ENCODE data around the gene NOS1.

Gene NOS1

DNA sequence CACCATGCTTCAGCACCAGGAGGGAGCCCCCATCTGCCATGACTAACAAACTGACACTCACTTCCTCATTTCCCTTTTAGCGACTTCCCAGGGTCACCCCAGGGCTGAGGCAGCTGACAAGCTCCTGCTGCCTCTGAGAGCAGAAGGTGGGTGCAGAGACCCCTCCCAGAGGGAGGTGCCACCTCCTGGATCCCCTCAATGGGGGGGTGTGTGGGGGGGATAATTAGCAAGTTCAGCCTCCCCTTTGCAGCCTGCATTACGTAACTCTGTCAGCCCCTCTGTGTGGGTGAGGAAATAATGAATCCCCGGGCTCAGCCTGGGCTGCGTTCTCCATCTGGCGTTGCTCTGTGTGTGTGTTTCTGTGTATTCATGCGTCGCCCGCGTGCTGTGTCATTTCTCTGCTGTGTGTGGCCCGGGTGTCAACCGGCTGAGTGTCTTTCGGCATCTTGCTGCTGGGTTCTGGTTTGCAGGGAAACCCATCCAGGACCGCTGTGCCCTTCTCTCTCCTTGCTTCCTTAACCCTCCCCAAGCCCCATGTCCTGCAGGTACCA lies 28.0 kb downstream of the NOS1 start:
- DNase-seq (ENCODE audit: extremely low read depth in 1 of 2, low read depth in 1 of 2), result no peak

- DNase-seq (ENCODE audit: extremely low read depth in 1 of 2, low read depth in 1 of 2), result no peak
Observed at GRCh38 chr12:117331691-117332090, 29.7 kb downstream of the NOS1 start.

DNA sequence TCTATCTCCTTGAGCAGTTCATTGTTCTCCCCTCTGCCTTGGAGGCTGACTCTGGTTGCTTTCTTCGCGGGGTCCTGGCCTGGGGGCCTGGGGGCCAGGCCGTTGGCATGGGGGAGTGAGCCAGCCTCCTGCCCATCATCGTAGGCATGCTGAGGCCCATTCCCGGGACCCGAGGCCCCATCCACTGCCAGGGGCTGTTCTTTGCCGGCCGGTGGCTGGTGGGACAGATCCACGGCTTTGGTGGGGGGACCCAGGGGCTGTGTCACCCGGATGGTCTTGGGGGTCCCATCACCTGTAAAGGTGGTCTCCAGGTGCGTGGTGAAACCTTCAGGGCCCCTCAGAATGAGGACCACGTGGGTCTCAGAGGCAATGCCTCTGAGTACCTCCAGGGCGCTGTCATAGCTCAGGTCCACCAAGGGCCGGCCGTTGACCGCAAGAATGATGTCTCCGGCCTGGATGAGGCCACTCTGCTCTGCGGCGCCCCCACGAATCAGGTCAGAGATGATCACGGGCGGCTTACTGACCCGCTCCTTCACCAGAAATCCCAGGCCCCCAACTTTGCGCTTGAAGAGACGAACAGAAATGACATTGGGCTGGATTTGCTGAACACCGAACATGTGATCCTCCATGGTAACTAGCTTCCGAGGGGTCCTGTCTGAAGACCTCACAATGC lies 30.8 kb downstream of the NOS1 start:
- no peak for DNase-seq (ENCODE audit: extremely low read depth in 1 of 2, low read depth in 1 of 2)

- no peak for DNase-seq (ENCODE audit: extremely low read depth in 1 of 2, low read depth in 1 of 2)
Observed at GRCh38 chr12:117329756-117330155, 31.7 kb downstream of the NOS1 start.

GRCh38 chr12:117328556-117329100 lies 32.8 kb downstream of the NOS1 start:
- DNase-seq (ENCODE audit: extremely low read depth in 1 of 2, low read depth in 1 of 2), result no peak

GRCh38 chr12:117322428-117322827 lies 39.0 kb downstream of the NOS1 start:
- DNase-seq (ENCODE audit: extremely low read depth in 1 of 2, low read depth in 1 of 2), result no peak

DNA sequence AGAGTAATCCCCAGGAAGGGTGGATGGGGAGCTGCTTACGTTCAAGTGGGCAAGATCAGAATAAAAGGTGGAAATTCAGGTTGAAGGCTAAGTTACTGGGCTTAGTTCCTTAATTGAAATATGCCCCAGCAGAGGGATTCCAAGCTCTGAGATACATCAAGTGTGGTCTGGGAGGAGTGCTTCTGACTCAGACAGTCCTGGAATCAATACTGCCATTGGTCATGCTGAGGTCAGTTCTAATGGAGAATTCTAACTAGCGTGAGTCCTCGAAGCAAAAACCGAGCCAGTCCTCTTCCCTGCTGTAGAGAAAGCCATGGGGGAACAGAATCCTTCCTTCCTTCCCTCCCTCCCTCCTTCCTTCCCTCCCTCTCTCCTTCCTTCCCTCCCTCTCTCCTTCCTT lies 39.9 kb downstream of the NOS1 start:
- DNase-seq (ENCODE audit: extremely low read depth in 1 of 2, low read depth in 1 of 2), result no peak

DNA sequence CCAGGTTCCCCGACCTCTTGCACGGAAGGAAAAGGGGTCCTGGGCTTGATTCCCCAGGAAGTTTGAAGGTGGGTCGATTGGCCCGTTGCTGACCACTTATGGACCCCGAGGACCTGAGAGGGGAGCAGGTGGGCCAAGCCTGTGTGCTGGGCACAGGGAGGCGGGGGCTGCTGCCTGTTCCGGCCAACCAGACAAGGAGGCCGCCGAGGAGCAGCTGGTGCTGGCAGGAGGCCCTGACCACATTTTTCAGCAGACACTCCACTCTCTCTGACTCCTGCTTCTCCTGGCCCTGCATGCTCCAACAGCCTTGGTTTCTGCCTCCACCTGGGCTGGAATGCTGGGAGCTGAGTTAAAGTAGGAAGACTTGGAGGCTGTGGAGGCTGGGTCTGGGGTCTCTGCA lies 42.8 kb downstream of the NOS1 start:
- no peak for DNase-seq (ENCODE audit: extremely low read depth in 1 of 2, low read depth in 1 of 2)

- DNase-seq (ENCODE audit: extremely low read depth in 1 of 2, low read depth in 1 of 2), result no peak
Observed at GRCh38 chr12:117316336-117316735, 45.1 kb downstream of the NOS1 start.

DNA sequence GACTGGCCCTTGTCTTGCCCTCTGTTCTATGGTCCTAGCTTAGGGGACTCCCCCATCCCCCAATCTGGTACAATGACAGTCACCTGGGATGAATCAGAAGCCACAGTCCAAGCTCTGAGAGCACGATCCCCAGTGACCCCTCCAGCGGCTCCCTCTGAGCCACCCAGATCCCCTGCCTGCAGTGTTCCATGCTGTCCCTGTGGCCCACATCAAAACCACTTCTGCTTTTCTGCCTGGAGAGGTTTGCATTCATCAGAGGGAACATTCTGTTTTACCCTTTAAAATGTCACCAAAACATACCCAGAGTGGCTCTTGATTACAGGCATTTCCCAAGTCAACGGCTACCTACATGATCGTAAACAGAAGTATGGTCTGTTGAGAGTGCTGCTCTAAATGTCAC lies 47.5 kb downstream of the NOS1 start:
- no peak for DNase-seq (ENCODE audit: extremely low read depth in 1 of 2, low read depth in 1 of 2)

- DNase-seq (ENCODE audit: extremely low read depth in 1 of 2, low read depth in 1 of 2), result no peak
Observed at GRCh38 chr12:117312770-117313169, 48.7 kb downstream of the NOS1 start.

- no peak for DNase-seq (ENCODE audit: extremely low read depth in 1 of 2, low read depth in 1 of 2)
Observed at GRCh38 chr12:117309276-117309925, 52.0 kb downstream of the NOS1 start.

- DNase-seq (ENCODE audit: extremely low read depth in 1 of 2, low read depth in 1 of 2), result no peak
Observed at GRCh38 chr12:117300174-117300573, 61.3 kb downstream of the NOS1 start.

GRCh38 chr12:117298648-117299225 lies 62.7 kb downstream of the NOS1 start:
- DNase-seq (ENCODE audit: extremely low read depth in 1 of 2, low read depth in 1 of 2), result no peak

GRCh38 chr12:117298191-117298590 lies 63.2 kb downstream of the NOS1 start:
- DNase-seq (ENCODE audit: extremely low read depth in 1 of 2, low read depth in 1 of 2), result no peak

- no peak for DNase-seq (ENCODE audit: extremely low read depth in 1 of 2, low read depth in 1 of 2)
Observed at GRCh38 chr12:117294189-117294603, 67.2 kb downstream of the NOS1 start.

DNA sequence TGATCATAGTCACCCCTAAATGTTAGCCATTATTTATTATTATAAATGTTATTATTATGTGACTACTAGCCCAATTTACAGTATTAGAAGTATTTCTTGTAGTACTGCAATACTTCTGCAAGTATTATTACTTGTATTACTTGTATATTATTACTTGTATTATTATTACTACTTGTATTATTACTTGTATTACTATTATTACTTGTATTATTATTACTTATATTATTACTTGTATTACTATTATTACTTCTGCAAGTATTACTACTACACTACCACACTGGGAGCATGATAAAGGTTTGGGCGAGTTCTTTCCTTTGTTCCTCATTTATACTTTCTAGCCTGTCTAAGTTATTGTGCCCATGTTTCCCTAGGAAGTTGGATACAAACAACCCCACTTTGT lies 67.9 kb downstream of the NOS1 start:
- no peak for DNase-seq (ENCODE audit: extremely low read depth in 1 of 2, low read depth in 1 of 2)

- no peak for DNase-seq (ENCODE audit: extremely low read depth in 1 of 2, low read depth in 1 of 2)
Observed at GRCh38 chr12:117292688-117293087, 68.7 kb downstream of the NOS1 start.

DNA sequence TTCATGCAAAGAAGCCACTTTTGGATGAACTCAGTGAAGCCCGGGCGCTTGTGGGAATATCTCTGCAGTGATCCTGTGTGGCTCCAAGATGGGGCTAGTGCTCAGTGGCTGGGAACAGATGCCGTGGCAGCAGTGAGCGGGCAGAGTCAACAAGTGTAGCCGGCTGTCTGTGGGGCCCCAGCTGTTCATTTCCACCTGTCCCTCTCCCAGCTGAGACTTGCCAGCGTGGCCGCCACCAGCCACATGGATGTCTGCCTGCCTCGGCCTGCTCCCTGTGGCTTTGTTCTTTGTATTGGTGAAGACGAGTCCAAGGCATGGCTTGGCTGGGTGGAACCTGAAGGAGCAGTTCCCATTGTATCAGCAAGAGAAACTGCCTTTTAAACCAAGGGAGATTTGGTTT lies 77.3 kb downstream of the NOS1 start:
- no peak for DNase-seq (ENCODE audit: extremely low read depth in 1 of 2, low read depth in 1 of 2)

GRCh38 chr12:117282490-117282889 lies 78.9 kb downstream of the NOS1 start:
- DNase-seq (ENCODE audit: extremely low read depth in 1 of 2, low read depth in 1 of 2), result no peak

DNA sequence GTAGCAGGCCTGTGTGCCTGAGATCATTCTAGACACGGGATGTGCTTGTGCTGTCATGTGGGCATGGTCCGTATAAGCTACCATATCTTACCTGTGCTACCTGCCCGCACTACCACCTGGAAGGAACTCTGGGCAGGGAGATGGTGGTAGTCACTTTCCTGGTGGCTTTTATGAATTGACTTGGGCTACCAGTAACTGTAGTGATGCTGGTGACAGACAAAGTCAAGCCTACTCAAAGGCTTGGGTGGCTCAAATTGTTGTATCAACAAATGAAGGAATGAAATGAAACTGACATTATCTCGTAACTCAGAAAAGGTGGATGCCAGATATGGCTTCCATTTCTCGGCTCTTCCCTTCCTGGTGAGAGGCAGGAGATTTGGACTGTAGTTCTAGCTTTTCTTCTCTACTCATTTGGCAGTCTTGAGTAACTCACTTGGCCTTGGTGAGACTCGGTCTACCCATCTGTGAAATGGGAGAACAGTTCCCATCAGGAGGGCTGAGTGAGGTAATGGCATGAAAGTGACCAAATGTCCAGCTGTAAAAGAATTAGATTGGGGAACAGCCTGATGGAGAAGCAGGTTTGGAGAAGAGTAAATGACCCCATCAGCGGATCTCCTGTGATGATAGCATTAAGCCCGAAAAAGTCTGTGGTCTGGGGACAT lies 81.3 kb downstream of the NOS1 start:
- DNase-seq (ENCODE audit: extremely low read depth in 1 of 2, low read depth in 1 of 2), result no peak
